GM12864 (cell line): ENCODE measurements around the gene DCC.

Source experiments
- DNase-seq: peaks from one replicate; pipeline ENCODE4 v3.0.0-alpha.2; 2011; ENCODE audit warnings: low read depth
- H3K4me3 ChIP-seq: 2 replicates; pipeline ENCODE4 v1.5.1; 2011; ENCODE audit warnings: mild to moderate bottlenecking, low read depth, low read length, control low read depth
- CTCF ChIP-seq: IDR thresholded peaks from 2 replicates; pipeline ENCODE4 v1.5.1; 2011; ENCODE audit warnings: low read depth, mild to moderate bottlenecking, moderate library complexity, low read length, control low read depth, inconsistent platforms; ENCODE audit errors: missing control alignments

Gene DCC

GRCh38 chr18:52570975-52571374 lies 231.0 kb downstream of the DCC start:
- no peak for DNase-seq
- TF ChIP-seq CTCF = no peak

GRCh38 chr18:52572036-52573000 lies 232.3 kb downstream of the DCC start:
- no peak for TF ChIP-seq CTCF
- H3K4me3 ChIP-seq = no peak overlapping the region
- no peak for DNase-seq

More at GRCh38 chr18:52570975-52571374, 231.0 kb downstream of the DCC start:
- H3K4me3 ChIP-seq = no peak overlapping the region

GRCh38 chr18:52577795-52578194 lies 237.8 kb downstream of the DCC start:
- no peak for DNase-seq
- TF ChIP-seq CTCF = no peak
- no peak overlapping the region for H3K4me3 ChIP-seq

- H3K4me3 ChIP-seq = no peak overlapping the region
- TF ChIP-seq CTCF = no peak
- no peak for DNase-seq
Observed at GRCh38 chr18:52582061-52582460, 242.1 kb downstream of the DCC start.

- DNase-seq = no peak
- H3K4me3 ChIP-seq = no peak overlapping the region
- no peak for TF ChIP-seq CTCF
Observed at GRCh38 chr18:52582516-52582915, 242.5 kb downstream of the DCC start.

- TF ChIP-seq CTCF = no peak
- no peak for DNase-seq
- H3K4me3 ChIP-seq = no peak overlapping the region
Observed at GRCh38 chr18:52588931-52589330, 248.9 kb downstream of the DCC start.
